Pancreas (tissue), 10 donors: ENCODE measurements around the gene C16orf96. TPM values are rescaled to one million over a fixed set of nuclear protein-coding genes. Genes with fewer than 3 reads are reported as not detected.

Source experiments
- ATAC-seq, 4 donors: fragments of 200-7000 bp; cut with Tn5 transposase; one replicate each; pipeline versions ENCODE4 v1.8.0 to v1.9.1; 2020; ENCODE audit warnings: mild to moderate bottlenecking in 4 of 4, moderate library complexity in 4 of 4
- DNase-seq, 6 donors: peaks; one replicate each; pipeline ENCODE4 v3.0.0-alpha.2; 2020
- FAIRE-seq: peaks from 2 replicates; lab custom pipeline; 2012; peaks lifted over from hg19 to GRCh38; lab: Jason Lieb, UNC
- H3K27ac ChIP-seq, 4 donors: fragments of 200-600 bp; sonication (generic); 1 replicate in 3 of 4; 2 replicates in 1 of 4; pipeline versions ENCODE4 v1.5.0 to v1.8.0; 2020
- H3K27me3 ChIP-seq, 4 donors: fragments of 200-600 bp; one replicate each; pipeline ENCODE4 v1.8.0; 2021
- H3K36me3 ChIP-seq, 3 donors: fragments of 200-600 bp; sonication (generic) in 1 of 3; one replicate each; pipeline versions ENCODE4 v1.5.0 to v1.8.0; 2020 to 2021
- H3K4me1 ChIP-seq, 3 donors: fragments of 200-600 bp; one replicate each; pipeline ENCODE4 v1.8.0; 2021
- H3K4me3 ChIP-seq, 4 donors: fragments of 200-600 bp; sonication (generic) in 2 of 4; one replicate each; pipeline versions ENCODE4 v1.5.0 to v1.8.0; 2020 to 2021
- H3K9me3 ChIP-seq, 4 donors: fragments of 200-600 bp; one replicate each; pipeline ENCODE4 v1.8.0; 2021
- WGBS, 2 donors: extraction: QIAGEN DNeasy Blood & Tissue Kit; methylation state at CpG; one replicate each; pipeline ENCODE4 v1.1.7; 2013; 5-methylcytosine and 5-hydroxymethylcytosine counted together
- intact Hi-C, 3 donors: fragments of 100-400 bp; cut with DNase I; formaldehyde crosslinking; loops; one replicate each; pipeline versions ENCODE4 v1.11.1 to v1.14.2; 2022
- polyA plus RNA-seq, 2 donors: library from polyadenylated mRNA; stranded (reverse); fragments of 200-250 nt; gene quantifications; one replicate each; pipeline ENCODE4 v1.2.3, GENCODE V29; 2013
- total RNA-seq, 6 donors: library from RNA; stranded (reverse); fragmentation: NEBNext Ultra II Directional in 4 of 6; extraction: Animal tissue kit (Norgen Biotek cat#: 25700) in 4 of 6; gene quantifications; one replicate each; pipeline versions ENCODE4 v1.2.1 to v1.2.4, GENCODE V29; 2021 to 2023
- TF ChIP-seq, protein P1 (sequence below), 4 donors: fragments of 200-600 bp; sonication (generic) in 3 of 4; IDR thresholded peaks; one replicate each; pipeline versions ENCODE4 v1.5.0 to v1.8.0; 2021; ENCODE audit warnings: antibody characterized with exemption in 4 of 4
- donor health status: healthy with polysubstance abuse.
- donor health status: DM: no; HTN: no; CAD: no; lungs with moderate emphysema.
- donor health status: DM: no; HTN: no; CAD: no.
- donor health status: control.
- donor health status: control.
- donor health status: Bipolar disorder and iron deficiency.
- donor health status: DM: yes; HTN: yes; CAD: no.
- donor health status: DM: no; HTN: no; CAD: no.
- donor health status: DM: no; HTN: no; CAD: no.
- donor health status: DM: yes; HTN: yes; CAD: no.

C16orf96 gene
- total and polyA plus RNA-seq, 8 donors: 0.28 to 0.47 (median 0.31) TPM

GRCh38 chr16:4534151-4534790, 21.9 kb upstream of the C16orf96 start:
- WGBS, 2 donors: 48 to 49% methylated on average over 12 to 13 of the region's 13 CpGs
- no peaks in the 10 kb centered on the region for H3K9me3 ChIP-seq
- TF ChIP-seq, protein P1, sequence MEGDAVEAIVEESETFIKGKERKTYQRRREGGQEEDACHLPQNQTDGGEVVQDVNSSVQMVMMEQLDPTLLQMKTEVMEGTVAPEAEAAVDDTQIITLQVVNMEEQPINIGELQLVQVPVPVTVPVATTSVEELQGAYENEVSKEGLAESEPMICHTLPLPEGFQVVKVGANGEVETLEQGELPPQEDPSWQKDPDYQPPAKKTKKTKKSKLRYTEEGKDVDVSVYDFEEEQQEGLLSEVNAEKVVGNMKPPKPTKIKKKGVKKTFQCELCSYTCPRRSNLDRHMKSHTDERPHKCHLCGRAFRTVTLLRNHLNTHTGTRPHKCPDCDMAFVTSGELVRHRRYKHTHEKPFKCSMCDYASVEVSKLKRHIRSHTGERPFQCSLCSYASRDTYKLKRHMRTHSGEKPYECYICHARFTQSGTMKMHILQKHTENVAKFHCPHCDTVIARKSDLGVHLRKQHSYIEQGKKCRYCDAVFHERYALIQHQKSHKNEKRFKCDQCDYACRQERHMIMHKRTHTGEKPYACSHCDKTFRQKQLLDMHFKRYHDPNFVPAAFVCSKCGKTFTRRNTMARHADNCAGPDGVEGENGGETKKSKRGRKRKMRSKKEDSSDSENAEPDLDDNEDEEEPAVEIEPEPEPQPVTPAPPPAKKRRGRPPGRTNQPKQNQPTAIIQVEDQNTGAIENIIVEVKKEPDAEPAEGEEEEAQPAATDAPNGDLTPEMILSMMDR (IDR thresholded peaks at IDR 0.05): no peak
- H3K36me3 ChIP-seq: no peaks in the 10 kb centered on the region
- no peak overlapping the region for H3K4me3 ChIP-seq
- peaks cover 7 to 23% (median 15%) of the 10 kb centered on the region in 3 donors for H3K4me1 ChIP-seq
- peak overlapping the region in 3 of 4 donors; percentile 35 to 64 (median 37) for H3K27ac ChIP-seq
- intact Hi-C loops: no loop called here
- H3K27me3 ChIP-seq: no peaks in the 10 kb centered on the region
- ATAC-seq: peak; percentile 2 to 24 (median 12)
- FAIRE-seq: no peak
- DNase-seq: peak in 4 of 6 donors; percentile 63 to 77 (median 74)

DNA sequence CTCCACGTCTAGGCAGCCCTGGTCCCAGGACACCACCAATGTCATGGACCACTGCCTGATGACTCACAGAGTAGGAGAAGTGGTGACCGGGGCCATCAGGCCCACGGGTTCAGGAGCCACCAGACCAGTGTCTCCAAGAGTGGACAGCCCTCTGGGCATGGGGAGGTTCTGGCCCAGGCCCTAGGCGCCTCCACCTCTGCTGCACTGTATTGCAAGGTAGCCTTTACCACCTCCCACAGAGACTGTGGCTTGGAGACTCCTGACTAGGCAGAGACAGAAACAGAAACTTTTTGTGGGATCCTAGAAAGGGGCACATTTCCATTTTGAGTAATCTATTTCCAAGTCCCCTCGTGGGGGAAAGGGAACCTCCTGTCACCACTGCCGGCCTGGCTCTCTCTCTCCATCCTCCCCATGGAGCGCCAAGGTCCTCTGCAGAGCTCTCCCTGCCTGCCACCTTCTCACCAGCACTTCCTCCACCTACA, 20.5 kb upstream of the C16orf96 start:
- intact Hi-C loops: no loop called here
- 75 to 85% methylated on average over 7 of the region's 7 CpGs for WGBS, 2 donors
- no peak for FAIRE-seq
- Histone ChIP-seq H3K4me1 (peaks cover 0 to 15% (median 8%) of the 10 kb centered on the region in 3 donors), H3K9me3 (no peaks in the 10 kb centered on the region), H3K36me3 (no peaks in the 10 kb centered on the region), H3K27me3 (no peaks in the 10 kb centered on the region), H3K27ac (no peak overlapping the region), H3K4me3 (no peak overlapping the region)
- peak in 1 of 6 donors; percentile 39 for DNase-seq
- ATAC-seq: no peak
- TF ChIP-seq, protein P1 (IDR thresholded peaks at IDR 0.05): no peak

- FAIRE-seq (no peak), DNase-seq (peak in 1 of 6 donors; percentile 12), ATAC-seq (no peak)
- TF ChIP-seq, protein P1 (IDR thresholded peaks at IDR 0.05): no peak
- Histone ChIP-seq H3K36me3 (no peaks in the 10 kb centered on the region), H3K4me3 (peak overlapping the region in 2 of 4 donors; percentile 90 to 92), H3K27me3 (no peaks in the 10 kb centered on the region), H3K9me3 (no peaks in the 10 kb centered on the region), H3K4me1 (peaks cover 0 to 11% (median 8%) of the 10 kb centered on the region in 3 donors), H3K27ac (no peak overlapping the region)
- intact Hi-C loops: no loop called here
- WGBS, 2 donors: 64 to 81% methylated on average over 15 of the region's 15 CpGs
Measured at GRCh38 chr16:4536391-4537106, 19.6 kb upstream of the C16orf96 start.

DNA sequence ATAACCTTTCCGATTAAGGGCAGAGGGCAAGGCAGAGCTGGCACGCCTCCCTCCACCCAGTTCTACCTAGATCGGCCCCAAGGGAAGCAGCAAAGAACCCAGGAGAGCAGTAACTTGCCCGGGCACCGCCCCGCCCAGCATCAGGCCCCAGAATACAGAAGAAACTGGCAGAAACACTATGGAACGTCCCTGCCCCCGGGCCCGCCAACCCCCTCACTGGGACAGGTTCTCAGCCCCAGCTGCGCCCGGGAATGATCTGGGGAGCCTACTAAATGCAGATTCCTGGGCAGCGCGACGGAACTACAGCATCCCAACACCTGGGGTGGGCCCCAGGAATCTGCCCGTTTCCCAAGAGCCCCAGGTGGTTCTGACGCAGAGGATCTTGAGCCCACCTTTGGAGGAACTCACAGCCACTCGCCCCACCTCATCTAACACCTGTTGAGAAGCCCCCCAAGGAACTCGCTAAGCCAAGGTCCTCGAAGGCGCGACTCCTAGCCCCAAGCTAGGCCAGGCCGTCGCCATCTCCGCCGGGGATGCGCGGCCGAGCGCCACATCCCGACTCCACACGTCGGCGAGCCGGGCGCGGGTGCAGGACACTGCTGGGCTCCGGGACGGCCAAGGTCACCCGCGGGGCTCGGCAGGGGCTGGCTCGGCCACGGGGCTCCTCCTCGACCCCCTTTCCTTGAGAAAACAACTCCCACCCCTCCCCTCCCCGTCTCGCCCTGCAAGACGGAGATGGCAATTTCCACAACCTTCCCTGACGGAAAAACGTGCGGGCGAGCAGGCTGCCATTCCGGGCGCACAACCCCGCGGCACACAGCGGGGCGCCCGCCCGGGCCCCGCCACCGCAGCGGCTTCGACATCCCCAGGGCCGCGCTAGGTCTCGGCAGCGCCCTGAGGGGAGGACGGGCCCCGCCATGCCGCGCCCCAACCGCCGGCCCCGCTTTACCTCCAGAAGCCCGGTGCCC, 18.5 kb upstream of the C16orf96 start:
- 8 to 9% methylated on average over 63 to 75 of the region's 75 CpGs for WGBS, 2 donors
- Histone ChIP-seq H3K4me1 (peaks cover 0 to 11% (median 8%) of the 10 kb centered on the region in 3 donors), H3K27me3 (no peaks in the 10 kb centered on the region), H3K36me3 (no peaks in the 10 kb centered on the region), H3K27ac (peak overlapping the region; percentile 84 to 92 (median 89)), H3K4me3 (peak overlapping the region; percentile 84 to 95 (median 91)), H3K9me3 (no peaks in the 10 kb centered on the region)
- ATAC-seq (peak; percentile 25 to 47 (median 44)), DNase-seq (peak in 5 of 6 donors; percentile 47 to 81 (median 64)), FAIRE-seq (no peak)
- TF ChIP-seq, protein P1 (IDR thresholded peaks at IDR 0.05): no peak
- intact Hi-C loops: no loop called here
